T-helper 1 cell treated with Interleukin-12 subunit alpha and Interleukin-12 subunit beta and Interleukin-4 antibody, amounts not matched to agents 30 μg/mL and 1 μg/mL, for 36 hours (primary cell): ENCODE measurements around the gene ALDH1A3.

Experiments
- H3K27ac Mint-ChIP-seq: one replicate; pipeline ENCODE4 v1.8.0; 2021; ENCODE audit warnings: mild to moderate bottlenecking, mixed read lengths
- H3K27me3 Mint-ChIP-seq: one replicate; pipeline ENCODE4 v1.8.0; 2021; ENCODE audit warnings: low read depth, mixed read lengths
- H3K36me3 Mint-ChIP-seq: one replicate; pipeline ENCODE4 v1.8.0; 2021; ENCODE audit warnings: low read depth, mixed read lengths
- H3K4me1 Mint-ChIP-seq: one replicate; pipeline ENCODE4 v1.8.0; 2021; ENCODE audit warnings: low read depth, mixed read lengths
- H3K4me3 Mint-ChIP-seq: one replicate; pipeline ENCODE4 v1.8.0; 2021; ENCODE audit warnings: mild to moderate bottlenecking, moderate library complexity, mixed read lengths
- H3K9me3 Mint-ChIP-seq: one replicate; pipeline ENCODE4 v1.8.0; 2021; ENCODE audit warnings: mixed read lengths

The ALDH1A3 gene

GRCh38 chr15:100930306-100930848, 50.7 kb downstream of the ALDH1A3 start:
- no peak overlapping the region for H3K4me3 Mint-ChIP-seq
- no peaks in the 10 kb centered on the region for H3K36me3 Mint-ChIP-seq
- H3K9me3 Mint-ChIP-seq, result no peaks in the 10 kb centered on the region
- H3K27me3 Mint-ChIP-seq, result peaks cover 7% of the 10 kb centered on the region
- peaks cover 2% of the 10 kb centered on the region for H3K4me1 Mint-ChIP-seq
- H3K27ac Mint-ChIP-seq, result no peak overlapping the region

GRCh38 chr15:100931143-100931890, 51.7 kb downstream of the ALDH1A3 start:
- peaks cover 2% of the 10 kb centered on the region for H3K4me1 Mint-ChIP-seq
- no peaks in the 10 kb centered on the region for H3K36me3 Mint-ChIP-seq
- H3K9me3 Mint-ChIP-seq, result no peaks in the 10 kb centered on the region
- H3K27ac Mint-ChIP-seq, result no peak overlapping the region
- peaks cover 5% of the 10 kb centered on the region for H3K27me3 Mint-ChIP-seq
- H3K4me3 Mint-ChIP-seq, result no peak overlapping the region

GRCh38 chr15:100932676-100933348, 53.2 kb downstream of the ALDH1A3 start:
- H3K4me1 Mint-ChIP-seq, result peaks cover 2% of the 10 kb centered on the region
- H3K36me3 Mint-ChIP-seq, result no peaks in the 10 kb centered on the region
- H3K27me3 Mint-ChIP-seq, result peaks cover 5% of the 10 kb centered on the region
- no peaks in the 10 kb centered on the region for H3K9me3 Mint-ChIP-seq
- H3K4me3 Mint-ChIP-seq, result no peak overlapping the region
- H3K27ac Mint-ChIP-seq, result no peak overlapping the region

GRCh38 chr15:100934166-100934565, 54.5 kb downstream of the ALDH1A3 start:
- Mint-ChIP-seq H3K4me3 (no peak overlapping the region), H3K27ac (no peak overlapping the region), H3K9me3 (no peaks in the 10 kb centered on the region)

GRCh38 chr15:100934726-100935125, 55.1 kb downstream of the ALDH1A3 start:
- Mint-ChIP-seq H3K4me1 (peaks cover 2% of the 10 kb centered on the region), H3K27ac (no peak overlapping the region), H3K36me3 (no peaks in the 10 kb centered on the region), H3K9me3 (no peaks in the 10 kb centered on the region), H3K4me3 (no peak overlapping the region), H3K27me3 (peaks cover 5% of the 10 kb centered on the region)

More at GRCh38 chr15:100934166-100934565, 54.5 kb downstream of the ALDH1A3 start:
- no peaks in the 10 kb centered on the region for H3K36me3 Mint-ChIP-seq
- peaks cover 5% of the 10 kb centered on the region for H3K27me3 Mint-ChIP-seq
- peaks cover 2% of the 10 kb centered on the region for H3K4me1 Mint-ChIP-seq

- H3K36me3 Mint-ChIP-seq, result no peaks in the 10 kb centered on the region
- no peak overlapping the region for H3K4me3 Mint-ChIP-seq
- no peak overlapping the region for H3K27ac Mint-ChIP-seq
- H3K4me1 Mint-ChIP-seq, result peaks cover 2% of the 10 kb centered on the region
- no peaks in the 10 kb centered on the region for H3K9me3 Mint-ChIP-seq
- peaks cover 5% of the 10 kb centered on the region for H3K27me3 Mint-ChIP-seq
Measured at GRCh38 chr15:100937171-100937570, 57.5 kb downstream of the ALDH1A3 start.

- Mint-ChIP-seq H3K9me3 (no peaks in the 10 kb centered on the region), H3K4me3 (no peak overlapping the region), H3K4me1 (no peaks in the 10 kb centered on the region), H3K27ac (no peak overlapping the region), H3K36me3 (no peaks in the 10 kb centered on the region), H3K27me3 (peaks cover 5% of the 10 kb centered on the region)
Measured at GRCh38 chr15:100939791-100940190, 60.2 kb downstream of the ALDH1A3 start.

- Mint-ChIP-seq H3K4me3 (no peak overlapping the region), H3K27me3 (no peaks in the 10 kb centered on the region), H3K36me3 (no peaks in the 10 kb centered on the region), H3K4me1 (no peaks in the 10 kb centered on the region), H3K9me3 (no peaks in the 10 kb centered on the region), H3K27ac (no peak overlapping the region)
Measured at GRCh38 chr15:100940767-100941379, 61.2 kb downstream of the ALDH1A3 start.

- H3K27ac Mint-ChIP-seq, result no peak overlapping the region
- no peaks in the 10 kb centered on the region for H3K4me1 Mint-ChIP-seq
- no peak overlapping the region for H3K4me3 Mint-ChIP-seq
- no peaks in the 10 kb centered on the region for H3K27me3 Mint-ChIP-seq
- H3K36me3 Mint-ChIP-seq, result no peaks in the 10 kb centered on the region
- no peaks in the 10 kb centered on the region for H3K9me3 Mint-ChIP-seq
Measured at GRCh38 chr15:100941536-100941935, 61.9 kb downstream of the ALDH1A3 start.

GRCh38 chr15:100942656-100943425, 63.2 kb downstream of the ALDH1A3 start:
- no peaks in the 10 kb centered on the region for H3K36me3 Mint-ChIP-seq
- H3K9me3 Mint-ChIP-seq, result no peaks in the 10 kb centered on the region
- H3K4me3 Mint-ChIP-seq, result no peak overlapping the region
- H3K27ac Mint-ChIP-seq, result no peak overlapping the region
- H3K27me3 Mint-ChIP-seq, result peaks cover 4% of the 10 kb centered on the region
- no peaks in the 10 kb centered on the region for H3K4me1 Mint-ChIP-seq

- Mint-ChIP-seq H3K9me3 (no peaks in the 10 kb centered on the region), H3K4me3 (no peak overlapping the region), H3K4me1 (no peaks in the 10 kb centered on the region), H3K36me3 (no peaks in the 10 kb centered on the region), H3K27ac (no peak overlapping the region), H3K27me3 (peaks cover 4% of the 10 kb centered on the region)
Measured at GRCh38 chr15:100944244-100944895, 64.7 kb downstream of the ALDH1A3 start.

GRCh38 chr15:100944986-100945385, 65.4 kb downstream of the ALDH1A3 start:
- Mint-ChIP-seq H3K4me1 (no peaks in the 10 kb centered on the region), H3K9me3 (no peaks in the 10 kb centered on the region), H3K27ac (no peak overlapping the region), H3K36me3 (no peaks in the 10 kb centered on the region), H3K27me3 (peaks cover 9% of the 10 kb centered on the region), H3K4me3 (no peak overlapping the region)

GRCh38 chr15:100947760-100948429, 68.3 kb downstream of the ALDH1A3 start:
- Mint-ChIP-seq H3K4me1 (no peaks in the 10 kb centered on the region), H3K27me3 (peaks cover 9% of the 10 kb centered on the region), H3K4me3 (no peak overlapping the region), H3K9me3 (no peaks in the 10 kb centered on the region), H3K27ac (no peak overlapping the region), H3K36me3 (no peaks in the 10 kb centered on the region)
